SJSA1 (cell line): ENCODE data around the gene PTPN9. TPM values are rescaled to one million over a fixed set of nuclear protein-coding genes. Genes with fewer than 3 reads are reported as not detected.
"Not testable (repeated sequence)": the region's sequence is repeated elsewhere in the genome, so short reads cannot be mapped to it uniquely, and the experiment has no call there.

Source experiments
- DNase-seq, 2 experiments: peaks; one replicate each; pipeline ENCODE4 v3.0.0-alpha.2; 2015 to 2020; ENCODE audit warnings: low spot score in 2 of 2, low read depth in 1 of 2
- H3K27ac ChIP-seq: fragments of 250-450 bp; sonication (Bioruptor Pico); 2 replicates; pipeline ENCODE4 v1.5.1; 2020; ENCODE audit warnings: mild to moderate bottlenecking, moderate library complexity
- H3K27me3 ChIP-seq: fragments of 250-450 bp; sonication (Bioruptor Pico); replicated peaks from 2 replicates; pipeline ENCODE4 v1.5.1; 2020; ENCODE audit warnings: mild to moderate bottlenecking, moderate library complexity
- H3K36me3 ChIP-seq: fragments of 250-450 bp; sonication (Bioruptor Pico); 2 replicates; pipeline ENCODE4 v1.5.1; 2020; ENCODE audit warnings: mild to moderate bottlenecking
- H3K4me1 ChIP-seq: fragments of 250-450 bp; sonication (Bioruptor Pico); replicated peaks from 2 replicates; pipeline ENCODE4 v1.6.1; 2021; ENCODE audit warnings: mild to moderate bottlenecking
- H3K4me3 ChIP-seq: fragments of 250-450 bp; sonication (Bioruptor Pico); 2 replicates; pipeline ENCODE4 v1.5.1; 2020; ENCODE audit warnings: mild to moderate bottlenecking
- H3K9me3 ChIP-seq: fragments of 250-450 bp; sonication (Bioruptor Pico); replicated peaks from 2 replicates; pipeline ENCODE4 v1.5.1; 2020; ENCODE audit warnings: mild to moderate bottlenecking
- total RNA-seq: library from RNA; depleted of rRNA; stranded (reverse); fragments of >200 nt; shearing (Covaris generic); gene quantifications from 2 replicates; pipeline ENCODE4 v1.2.3, GENCODE V29; 2014

Gene PTPN9
- total RNA-seq, 1 experiment from 2014 or later: 35.1 TPM

GRCh38 chr15:75570126-75570845 is 8.8 kb downstream of the PTPN9 start:
- H3K4me3 ChIP-seq: no peak overlapping the region
- no peak overlapping the region for H3K27ac ChIP-seq
- H3K27me3 ChIP-seq: no peaks in the 10 kb centered on the region
- no peak for DNase-seq
- peaks cover 42% of the 10 kb centered on the region for H3K36me3 ChIP-seq
- no peaks in the 10 kb centered on the region for H3K4me1 ChIP-seq
- H3K9me3 ChIP-seq: no peaks in the 10 kb centered on the region

GRCh38 chr15:75565062-75565970 is 13.8 kb downstream of the PTPN9 start:
- Histone ChIP-seq H3K4me3 (no peak overlapping the region), H3K36me3 (peaks cover 21% of the 10 kb centered on the region), H3K4me1 (no peaks in the 10 kb centered on the region), H3K27me3 (no peaks in the 10 kb centered on the region), H3K9me3 (no peaks in the 10 kb centered on the region), H3K27ac (no peak overlapping the region)
- DNase-seq: no peak

- H3K4me3 ChIP-seq: no peak overlapping the region
- peaks cover 8% of the 10 kb centered on the region; the same call in 1 of the 2 replicates for H3K36me3 ChIP-seq
- no peak for DNase-seq
- no peaks in the 10 kb centered on the region for H3K9me3 ChIP-seq
- H3K27ac ChIP-seq: no peak overlapping the region
- H3K27me3 ChIP-seq: no peaks in the 10 kb centered on the region
- H3K4me1 ChIP-seq: no peaks in the 10 kb centered on the region
Measured at GRCh38 chr15:75561888-75562287, 17.2 kb downstream of the PTPN9 start.

GRCh38 chr15:75559360-75559759 is 19.8 kb downstream of the PTPN9 start:
- H3K36me3 ChIP-seq, DNase-seq, H3K4me1 ChIP-seq, H3K9me3 ChIP-seq, H3K4me3 ChIP-seq, H3K27ac ChIP-seq, H3K27me3 ChIP-seq: not testable (repeated sequence)

GRCh38 chr15:75558955-75559354 is 20.2 kb downstream of the PTPN9 start:
- DNase-seq, H3K36me3 ChIP-seq, H3K27ac ChIP-seq, H3K9me3 ChIP-seq, H3K4me1 ChIP-seq, H3K4me3 ChIP-seq, H3K27me3 ChIP-seq: not testable (repeated sequence)

- no peaks in the 10 kb centered on the region; the same call in 1 of the 2 replicates for H3K9me3 ChIP-seq
- no peak overlapping the region for H3K4me3 ChIP-seq
- no peak for DNase-seq
- H3K4me1 ChIP-seq: no peaks in the 10 kb centered on the region
- peaks cover 5% of the 10 kb centered on the region; the same call in 1 of the 2 replicates for H3K36me3 ChIP-seq
- no peak overlapping the region for H3K27ac ChIP-seq
- no peaks in the 10 kb centered on the region for H3K27me3 ChIP-seq
Measured at GRCh38 chr15:75554717-75555116, 24.4 kb downstream of the PTPN9 start.

GRCh38 chr15:75553659-75554058 is 25.5 kb downstream of the PTPN9 start:
- H3K4me1 ChIP-seq: no peaks in the 10 kb centered on the region
- H3K9me3 ChIP-seq: no peaks in the 10 kb centered on the region; the same call in 1 of the 2 replicates
- peaks cover 5% of the 10 kb centered on the region; the same call in 1 of the 2 replicates for H3K36me3 ChIP-seq
- H3K27ac ChIP-seq: no peak overlapping the region
- DNase-seq: no peak
- no peaks in the 10 kb centered on the region for H3K27me3 ChIP-seq
- no peak overlapping the region for H3K4me3 ChIP-seq

GRCh38 chr15:75551091-75551490 is 28.0 kb downstream of the PTPN9 start:
- Histone ChIP-seq H3K4me3 (no peak overlapping the region), H3K9me3 (no peaks in the 10 kb centered on the region; the same call in 1 of the 2 replicates), H3K36me3 (peaks cover 5% of the 10 kb centered on the region; the same call in 1 of the 2 replicates), H3K27me3 (no peaks in the 10 kb centered on the region), H3K4me1 (no peaks in the 10 kb centered on the region), H3K27ac (no peak overlapping the region)
- no peak for DNase-seq

- no peaks in the 10 kb centered on the region for H3K4me1 ChIP-seq
- H3K9me3 ChIP-seq: no peaks in the 10 kb centered on the region
- H3K4me3 ChIP-seq: no peak overlapping the region
- no peak for DNase-seq
- peaks cover 16% of the 10 kb centered on the region for H3K36me3 ChIP-seq
- H3K27ac ChIP-seq: no peak overlapping the region
- no peaks in the 10 kb centered on the region for H3K27me3 ChIP-seq
Measured at GRCh38 chr15:75545064-75545463, 34.1 kb downstream of the PTPN9 start.

- Histone ChIP-seq H3K27ac (no peak overlapping the region), H3K4me1 (no peaks in the 10 kb centered on the region)
Measured at GRCh38 chr15:75544359-75544758, 34.8 kb downstream of the PTPN9 start.

GRCh38 chr15:75542949-75543545 is 36.1 kb downstream of the PTPN9 start:
- not testable (repeated sequence) for H3K4me1 ChIP-seq, H3K9me3 ChIP-seq, H3K27me3 ChIP-seq, H3K27ac ChIP-seq, DNase-seq, H3K4me3 ChIP-seq
- peaks cover 16% of the 10 kb centered on the region for H3K36me3 ChIP-seq

More at GRCh38 chr15:75544359-75544758, 34.8 kb downstream of the PTPN9 start:
- Histone ChIP-seq H3K36me3 (peaks cover 16% of the 10 kb centered on the region), H3K27me3 (no peaks in the 10 kb centered on the region), H3K4me3 (no peak overlapping the region), H3K9me3 (no peaks in the 10 kb centered on the region)
- DNase-seq: no peak

- Histone ChIP-seq H3K9me3 (no peaks in the 10 kb centered on the region), H3K27me3 (no peaks in the 10 kb centered on the region), H3K4me3 (no peak overlapping the region), H3K4me1 (no peaks in the 10 kb centered on the region), H3K36me3 (peaks cover 16% of the 10 kb centered on the region), H3K27ac (no peak overlapping the region)
- DNase-seq: no peak
Measured at GRCh38 chr15:75542386-75542797, 36.7 kb downstream of the PTPN9 start.

- no peaks in the 10 kb centered on the region for H3K9me3 ChIP-seq
- H3K27ac ChIP-seq: no peak overlapping the region
- peaks cover 2% of the 10 kb centered on the region for H3K4me1 ChIP-seq
- H3K4me3 ChIP-seq: no peak overlapping the region
- peaks cover 10% of the 10 kb centered on the region for H3K36me3 ChIP-seq
- DNase-seq: no peak
- no peaks in the 10 kb centered on the region for H3K27me3 ChIP-seq
Measured at GRCh38 chr15:75538376-75538775, 40.7 kb downstream of the PTPN9 start.

GRCh38 chr15:75533945-75534344 is 45.2 kb downstream of the PTPN9 start:
- no peak overlapping the region for H3K4me3 ChIP-seq
- H3K27ac ChIP-seq: no peak overlapping the region
- peaks cover 12% of the 10 kb centered on the region for H3K36me3 ChIP-seq
- H3K4me1 ChIP-seq: peaks cover 13% of the 10 kb centered on the region
- no peaks in the 10 kb centered on the region for H3K27me3 ChIP-seq
- H3K9me3 ChIP-seq: no peaks in the 10 kb centered on the region
- DNase-seq: no peak
